ENCODE results near the gene MLXIP. TPM values are rescaled to one million over a fixed set of nuclear protein-coding genes. Genes with fewer than 3 reads are reported as not detected.

Gene MLXIP
- total and polyA plus RNA-seq, 2 donors (not counting 3 experiments of a cell fraction or from before 2014, with no cell fraction given), result 22.0 to 72.5 TPM

DNA sequence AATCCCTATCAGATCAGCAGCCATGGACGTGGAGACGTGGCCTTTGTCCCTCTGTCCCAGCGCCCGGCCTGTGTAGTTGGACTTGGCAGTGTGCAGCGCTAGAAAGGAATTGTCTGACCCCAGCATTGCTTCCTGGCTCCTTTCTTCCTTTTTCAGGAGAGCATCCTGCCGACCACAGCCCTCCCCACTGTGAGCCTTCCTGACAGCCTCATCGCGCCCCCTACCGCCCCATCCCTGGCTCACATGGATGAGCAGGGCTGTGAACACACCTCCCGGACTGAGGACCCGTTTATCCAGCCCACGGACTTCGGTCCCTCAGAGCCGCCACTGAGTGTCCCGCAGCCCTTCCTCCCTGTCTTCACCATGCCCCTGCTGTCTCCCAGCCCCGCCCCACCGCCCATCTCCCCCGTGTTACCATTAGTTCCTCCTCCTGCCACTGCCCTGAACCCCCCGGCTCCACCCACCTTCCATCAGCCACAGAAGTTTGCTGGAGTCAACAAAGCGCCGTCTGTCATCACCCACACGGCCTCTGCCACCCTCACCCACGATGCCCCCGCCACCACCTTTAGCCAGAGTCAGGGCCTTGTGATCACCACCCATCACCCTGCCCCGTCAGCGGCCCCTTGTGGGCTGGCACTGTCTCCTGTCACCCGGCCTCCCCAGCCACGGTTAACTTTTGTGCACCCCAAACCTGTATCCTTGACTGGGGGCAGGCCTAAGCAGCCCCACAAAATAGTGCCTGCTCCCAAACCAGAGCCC, 54.8 kb downstream of the MLXIP start:
- Histone ChIP-seq H3K27ac (ENCODE audit: insufficient read depth, low read depth, low read length) (no peak overlapping the region), H3K4me3 (replicated peaks in 1 of 3; ENCODE audit: insufficient read depth in 1 of 3, low read depth in 1 of 3, low read length in 3 of 3) (no peak overlapping the region), H3K9ac (replicated peaks; ENCODE audit: extremely low read depth, insufficient read depth, low read length) (no peak overlapping the region), H3K79me2 (ENCODE audit: control insufficient read depth, insufficient read depth, low read length) (no peaks in the 10 kb centered on the region), H3K27me3 (ENCODE audit: control insufficient read depth in 2 of 2, insufficient read depth in 2 of 2, low read length in 2 of 2) (no peaks in the 10 kb centered on the region), H3K4me1 (ENCODE audit: control insufficient read depth, extremely low read depth, insufficient read depth, low read length) (no peaks in the 10 kb centered on the region), H4K20me1 (replicated peaks; ENCODE audit: control insufficient read depth, extremely low read depth, insufficient read depth, low read length) (no peaks in the 10 kb centered on the region), H2AFZ (ENCODE audit: low read depth, low read length) (no peak overlapping the region), H3K4me2 (ENCODE audit: insufficient read depth, low read length) (no peak overlapping the region), H3K9me3 (replicated peaks; ENCODE audit: control insufficient read depth, insufficient read depth, low read length) (no peaks in the 10 kb centered on the region), H3K9me1 (replicated peaks; ENCODE audit: control insufficient read depth, extremely low read depth, insufficient read depth, low read length) (no peaks in the 10 kb centered on the region), H3K36me3 (ENCODE audit: control insufficient read depth in 2 of 2, extremely low read depth in 1 of 2, insufficient read depth in 2 of 2, low read length in 2 of 2) (peaks cover 4 to 43% of the 10 kb centered on the region in 2 experiments)
- dilution Hi-C loops (cut with MboI; ENCODE audit: extremely low pct_ligation_motif_present, low sequenced_read_pairs) (no loop called here), intact Hi-C loops (cut with micrococcal nuclease) (no loop called here)
- TF ChIP-seq, protein P1, sequence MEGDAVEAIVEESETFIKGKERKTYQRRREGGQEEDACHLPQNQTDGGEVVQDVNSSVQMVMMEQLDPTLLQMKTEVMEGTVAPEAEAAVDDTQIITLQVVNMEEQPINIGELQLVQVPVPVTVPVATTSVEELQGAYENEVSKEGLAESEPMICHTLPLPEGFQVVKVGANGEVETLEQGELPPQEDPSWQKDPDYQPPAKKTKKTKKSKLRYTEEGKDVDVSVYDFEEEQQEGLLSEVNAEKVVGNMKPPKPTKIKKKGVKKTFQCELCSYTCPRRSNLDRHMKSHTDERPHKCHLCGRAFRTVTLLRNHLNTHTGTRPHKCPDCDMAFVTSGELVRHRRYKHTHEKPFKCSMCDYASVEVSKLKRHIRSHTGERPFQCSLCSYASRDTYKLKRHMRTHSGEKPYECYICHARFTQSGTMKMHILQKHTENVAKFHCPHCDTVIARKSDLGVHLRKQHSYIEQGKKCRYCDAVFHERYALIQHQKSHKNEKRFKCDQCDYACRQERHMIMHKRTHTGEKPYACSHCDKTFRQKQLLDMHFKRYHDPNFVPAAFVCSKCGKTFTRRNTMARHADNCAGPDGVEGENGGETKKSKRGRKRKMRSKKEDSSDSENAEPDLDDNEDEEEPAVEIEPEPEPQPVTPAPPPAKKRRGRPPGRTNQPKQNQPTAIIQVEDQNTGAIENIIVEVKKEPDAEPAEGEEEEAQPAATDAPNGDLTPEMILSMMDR (IDR thresholded peaks at IDR 0.05; ENCODE audit: extremely low read depth in 1 of 2, insufficient read depth in 1 of 2, low read depth in 1 of 2, low read length in 2 of 2), result peak in 1 of 2 donors; percentile 31
- no peak for TF ChIP-seq JUN (IDR thresholded peaks at IDR 0.05; ENCODE audit: borderline replicate concordance, insufficient read depth, insufficient read length, low read depth)
- POLR2A ChIA-PET, result no interaction called here
- peak; percentile 36 for DNase-seq (ENCODE audit: low read depth, low spot score)
- BruUV-seq (replicated peaks), result TSS peak; percentile 73
- CTCF ChIA-PET, result interaction anchor here (1.5 to 1.7 kb wide), 2 partner anchors 57 to 79 kb away, joined by 8 to 31 read pairs; no protein-coding TSS in a partner anchor
- no peak for FAIRE-seq

DNA sequence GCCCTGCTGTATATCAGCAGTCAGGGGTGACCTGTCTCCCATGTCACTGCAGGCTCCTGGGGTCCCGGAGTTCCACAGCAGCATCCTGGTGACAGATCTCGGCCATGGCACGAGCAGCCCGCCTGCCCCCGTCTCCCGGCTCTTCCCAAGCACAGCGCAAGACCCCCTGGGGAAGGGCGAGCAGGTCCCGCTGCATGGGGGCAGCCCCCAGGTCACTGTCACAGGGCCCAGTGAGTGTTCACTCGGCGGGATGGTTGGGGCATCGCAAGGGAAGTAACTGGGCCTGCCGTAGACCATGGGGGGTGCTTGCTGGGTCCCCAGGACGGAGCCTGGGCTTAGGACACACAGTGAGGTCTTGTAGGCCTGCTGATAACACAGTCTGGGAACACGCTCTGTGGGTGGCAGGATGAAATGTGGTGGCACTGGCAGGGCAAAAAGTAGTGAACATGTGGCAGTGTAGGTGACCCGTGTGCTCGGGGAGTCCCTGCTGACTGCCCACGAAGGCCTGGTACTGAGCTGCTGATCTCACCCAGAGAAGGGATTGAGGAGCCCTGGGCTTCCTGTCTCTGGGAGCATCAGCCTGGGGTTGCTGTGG, 57.0 kb downstream of the MLXIP start:
- dilution Hi-C loops (cut with MboI; ENCODE audit: extremely low pct_ligation_motif_present, low sequenced_read_pairs) (no loop called here), intact Hi-C loops (cut with micrococcal nuclease) (no loop called here)
- Histone ChIP-seq H3K27me3 (ENCODE audit: control insufficient read depth in 2 of 2, insufficient read depth in 2 of 2, low read length in 2 of 2) (no peaks in the 10 kb centered on the region), H4K20me1 (replicated peaks; ENCODE audit: control insufficient read depth, extremely low read depth, insufficient read depth, low read length) (no peaks in the 10 kb centered on the region), H3K27ac (ENCODE audit: insufficient read depth, low read depth, low read length) (no peak overlapping the region), H3K9me1 (replicated peaks; ENCODE audit: control insufficient read depth, extremely low read depth, insufficient read depth, low read length) (no peaks in the 10 kb centered on the region), H3K79me2 (ENCODE audit: control insufficient read depth, insufficient read depth, low read length) (no peaks in the 10 kb centered on the region), H3K4me2 (ENCODE audit: insufficient read depth, low read length) (no peak overlapping the region), H3K9ac (replicated peaks; ENCODE audit: extremely low read depth, insufficient read depth, low read length) (no peak overlapping the region), H3K4me3 (replicated peaks in 1 of 3; ENCODE audit: insufficient read depth in 1 of 3, low read depth in 1 of 3, low read length in 3 of 3) (no peak overlapping the region), H3K9me3 (replicated peaks; ENCODE audit: control insufficient read depth, insufficient read depth, low read length) (no peaks in the 10 kb centered on the region), H3K36me3 (ENCODE audit: control insufficient read depth in 2 of 2, extremely low read depth in 1 of 2, insufficient read depth in 2 of 2, low read length in 2 of 2) (peaks cover 4 to 27% of the 10 kb centered on the region in 2 experiments), H2AFZ (ENCODE audit: low read depth, low read length) (no peak overlapping the region), H3K4me1 (ENCODE audit: control insufficient read depth, extremely low read depth, insufficient read depth, low read length) (no peaks in the 10 kb centered on the region)
- no peak for FAIRE-seq
- no TSS peak for BruUV-seq (replicated peaks)
- ChIA-PET POLR2A (no interaction called here), CTCF (no interaction called here)
- TF ChIP-seq, protein P2, sequence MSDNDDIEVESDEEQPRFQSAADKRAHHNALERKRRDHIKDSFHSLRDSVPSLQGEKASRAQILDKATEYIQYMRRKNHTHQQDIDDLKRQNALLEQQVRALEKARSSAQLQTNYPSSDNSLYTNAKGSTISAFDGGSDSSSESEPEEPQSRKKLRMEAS (IDR thresholded peaks at IDR 0.05; ENCODE audit: insufficient read depth, insufficient read length), result no peak
- TF ChIP-seq FOS (IDR thresholded peaks at IDR 0.05; ENCODE audit: borderline replicate concordance, insufficient read depth, low read length) (no peak), POLR2A (IDR thresholded peaks at IDR 0.05; ENCODE audit: low read depth, low read length) (no peak), JUN (IDR thresholded peaks at IDR 0.05; ENCODE audit: borderline replicate concordance, insufficient read depth, insufficient read length, low read depth) (no peak), POLR2AphosphoS5 (IDR thresholded peaks at IDR 0.05; ENCODE audit: insufficient read depth, low read depth, low read length) (no peak), GATA2 (IDR thresholded peaks at IDR 0.05; ENCODE audit: insufficient read depth, insufficient read length, low read depth, low read length) (no peak), EZH2 (IDR thresholded peaks at IDR 0.05; ENCODE audit: borderline replicate concordance, low read depth, low read length, severe bottlenecking) (no peak), MYC (IDR thresholded peaks at IDR 0.05; ENCODE audit: low read depth, low read length) (no peak)
- TF ChIP-seq, protein P1 (IDR thresholded peaks at IDR 0.05; ENCODE audit: extremely low read depth in 1 of 2, insufficient read depth in 1 of 2, low read depth in 1 of 2, low read length in 2 of 2), result no peak
- no peak for DNase-seq (ENCODE audit: low read depth, low spot score)

All from endothelial cell of umbilical vein (primary cell).